Endothelial cell of umbilical vein (primary cell): Measurements from ENCODE around the gene IZUMO4. TPM values are rescaled to one million over a fixed set of nuclear protein-coding genes. Genes with fewer than 3 reads are reported as not detected.

Source experiments
- BruUV-seq: library from RNA; stranded (reverse); fragments of 400-500 nt; replicated peaks from 2 replicates; lab custom pipeline; 2021; lab: Mats Ljungman, UMichigan
- CTCF ChIA-PET: fragments of 300-600, 350-600 bp; sonication (Branson Sonifier 250); formaldehyde crosslinking; loops from one replicate; lab custom pipeline; 2021; ENCODE audit warnings: antibody characterized with exemption, inconsistent platforms; lab: Charles Lee
- POLR2A ChIA-PET: fragments of 300-600, 350-600 bp; sonication (Branson Sonifier 250); formaldehyde crosslinking; loops from one replicate; lab custom pipeline; 2021; ENCODE audit warnings: antibody characterized with exemption, inconsistent platforms; lab: Charles Lee
- DNase-seq: peaks from one replicate; pipeline ENCODE4 v3.0.0-alpha.2; 2011; ENCODE audit warnings: low read depth, low spot score
- FAIRE-seq: peaks from 2 replicates; lab custom pipeline; 2011; peaks lifted over from hg19 to GRCh38; lab: Jason Lieb, UNC
- H2AFZ ChIP-seq: 2 replicates; pipeline ENCODE4 v1.6.0; 2012; ENCODE audit warnings: low read depth, low read length, control low read depth, inconsistent platforms
- H3K27ac ChIP-seq: 2 replicates; pipeline ENCODE4 v1.5.1; 2011; ENCODE audit warnings: low read depth, mild to moderate bottlenecking, control low read depth, low read length, moderate library complexity; ENCODE audit not compliant: insufficient read depth
- H3K27me3 ChIP-seq, 2 experiments: 2 replicates each; pipeline versions ENCODE4 v1.6.0 to v1.6.1; 2011; ENCODE audit warnings: low read length in 2 of 2, mixed read lengths in 1 of 2; ENCODE audit not compliant: control insufficient read depth in 2 of 2, insufficient read depth in 2 of 2
- H3K36me3 ChIP-seq, 2 experiments: 2 replicates in 1 of 2; 3 replicates in 1 of 2; pipeline ENCODE4 v1.5.1; 2011; ENCODE audit warnings: low read length in 2 of 2, mild to moderate bottlenecking in 1 of 2, moderate library complexity in 1 of 2; ENCODE audit not compliant: control insufficient read depth in 2 of 2, insufficient read depth in 2 of 2; ENCODE audit errors: extremely low read depth in 1 of 2
- H3K4me1 ChIP-seq: 3 replicates; pipeline ENCODE4 v1.5.1; 2011; ENCODE audit warnings: mild to moderate bottlenecking, low read length; ENCODE audit not compliant: control insufficient read depth, insufficient read depth; ENCODE audit errors: extremely low read depth
- H3K4me2 ChIP-seq: 2 replicates; pipeline ENCODE4 v1.6.1; 2011; ENCODE audit warnings: low read length, control low read depth, mixed read lengths; ENCODE audit not compliant: insufficient read depth
- H3K4me3 ChIP-seq, 3 experiments: fragments of 200-600 bp in 1 of 3; sonication (generic), shearing (Covaris generic) in 1 of 3; replicated peaks in 1 of 3; 2 replicates each; pipeline ENCODE4 v1.5.1; 2011 to 2016; ENCODE audit warnings: control low read depth in 3 of 3, low read length in 3 of 3, mild to moderate bottlenecking in 2 of 3, inconsistent platforms in 1 of 3, low read depth in 1 of 3, moderate library complexity in 1 of 3; ENCODE audit not compliant: insufficient read depth in 1 of 3
- H3K79me2 ChIP-seq: 2 replicates; pipeline ENCODE4 v1.6.0; 2012; ENCODE audit warnings: low read length, inconsistent platforms; ENCODE audit not compliant: control insufficient read depth, insufficient read depth
- H3K9ac ChIP-seq: replicated peaks from 2 replicates; pipeline ENCODE3; 2011; ENCODE audit warnings: low read length, control low read depth; ENCODE audit not compliant: insufficient read depth; ENCODE audit errors: extremely low read depth
- H3K9me1 ChIP-seq: replicated peaks from 3 replicates; pipeline ENCODE4 v1.6.0; 2011; ENCODE audit warnings: mild to moderate bottlenecking, low read length; ENCODE audit not compliant: control insufficient read depth, insufficient read depth; ENCODE audit errors: extremely low read depth
- H3K9me3 ChIP-seq: replicated peaks from 2 replicates; pipeline ENCODE4 v1.5.1; 2012; ENCODE audit warnings: low read length, inconsistent platforms; ENCODE audit not compliant: control insufficient read depth, insufficient read depth
- H4K20me1 ChIP-seq: replicated peaks from 2 replicates; pipeline ENCODE3; 2011; ENCODE audit warnings: mild to moderate bottlenecking, low read length; ENCODE audit not compliant: control insufficient read depth, insufficient read depth; ENCODE audit errors: extremely low read depth
- EZH2 ChIP-seq: IDR thresholded peaks from 2 replicates; pipeline ENCODE4 v1.6.1; 2012; ENCODE audit warnings: borderline replicate concordance, low read depth, mild to moderate bottlenecking, moderate library complexity, low read length, inconsistent platforms; ENCODE audit not compliant: severe bottlenecking
- FOS ChIP-seq: IDR thresholded peaks from 2 replicates; pipeline ENCODE4 v1.6.1; 2011; ENCODE audit warnings: mild to moderate bottlenecking, low read length, moderate library complexity, borderline replicate concordance; ENCODE audit not compliant: insufficient read depth
- GATA2 ChIP-seq: IDR thresholded peaks from 2 replicates; pipeline ENCODE4 v1.7.0; 2011; ENCODE audit warnings: low read depth, mild to moderate bottlenecking, moderate library complexity, mixed read lengths, low read length; ENCODE audit not compliant: insufficient read length, insufficient read depth
- JUN ChIP-seq: IDR thresholded peaks from 2 replicates; pipeline ENCODE4 v1.6.1; 2011; ENCODE audit warnings: borderline replicate concordance, low read depth; ENCODE audit not compliant: insufficient read length, insufficient read depth
- MYC ChIP-seq: IDR thresholded peaks from one replicate; pipeline ENCODE4 v1.6.1; 2011; ENCODE audit warnings: mild to moderate bottlenecking, low read depth, low read length
- POLR2A ChIP-seq: IDR thresholded peaks from 2 replicates; pipeline ENCODE4 v1.6.1; 2012; ENCODE audit warnings: low read depth, mild to moderate bottlenecking, control low read depth, low read length
- POLR2AphosphoS5 ChIP-seq: IDR thresholded peaks from 2 replicates; pipeline ENCODE4 v1.6.1; 2012; ENCODE audit warnings: low read depth, mild to moderate bottlenecking, control low read depth, low read length, moderate library complexity; ENCODE audit not compliant: insufficient read depth
- dilution Hi-C: fragments of 300-500 bp; cut with MboI; formaldehyde crosslinking; loops from one replicate; pipeline ENCODE4 v1.15.0; 2019; ENCODE audit warnings: low sequenced_read_pairs; ENCODE audit not compliant: extremely low pct_ligation_motif_present
- intact Hi-C: fragments of 100-400 bp; cut with micrococcal nuclease; formaldehyde crosslinking; loops from one replicate; pipeline ENCODE4 v1.10.0; 2022
- polyA plus RNA-seq, 4 experiments: library from polyadenylated mRNA; depleted of rRNA in 3 of 4; stranded (reverse) in 3 of 4; unstranded in 1 of 4; fragments of >200 nt; gene quantifications; 2 replicates each; pipeline versions ENCODE4 v1.2.1 to v1.2.3, GENCODE V29; 2011 to 2012; ENCODE audit warnings: missing spikeins in 1 of 4
- total RNA-seq: library from RNA; stranded (reverse); gene quantifications from 2 replicates; pipeline ENCODE4 v1.2.3, GENCODE V29; 2021
- TF ChIP-seq, protein P1 (sequence below), 2 donors: IDR thresholded peaks; 1 replicate in 1 of 2; 2 replicates in 1 of 2; pipeline ENCODE4 v1.5.1; 2011; ENCODE audit warnings: low read length in 2 of 2, mild to moderate bottlenecking in 2 of 2, moderate library complexity in 2 of 2, control low read depth in 1 of 2, inconsistent platforms in 1 of 2, low read depth in 1 of 2; ENCODE audit not compliant: insufficient read depth in 1 of 2; ENCODE audit errors: extremely low read depth in 1 of 2
- TF ChIP-seq, protein P2 (sequence below): IDR thresholded peaks from 2 replicates; pipeline ENCODE4 v1.6.1; 2011; ENCODE audit not compliant: insufficient read depth, insufficient read length

The IZUMO4 gene
- total and polyA plus RNA-seq, 2 donors (not counting 3 experiments of a cell fraction or from before 2014, with no cell fraction given): 1.1 to 2.0 TPM

DNA sequence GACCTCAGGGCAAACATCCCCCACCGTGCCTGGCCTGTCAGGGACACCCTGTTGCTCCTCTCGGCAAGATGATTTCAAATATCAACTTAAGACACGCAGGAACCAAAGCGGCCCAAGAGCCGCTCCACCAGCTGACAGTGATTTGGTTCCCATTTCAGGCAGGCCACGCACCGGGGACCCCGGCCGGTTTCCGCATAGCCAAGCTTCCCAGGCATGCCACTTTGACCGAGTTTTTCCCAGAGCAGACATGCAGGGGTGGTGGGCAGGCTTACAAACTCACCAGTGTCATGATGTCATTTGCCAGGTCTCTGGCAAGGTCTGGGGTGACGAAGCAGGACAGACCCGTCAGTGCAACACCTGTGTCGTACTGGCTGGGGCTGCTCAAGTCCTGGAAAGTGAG, 35.5 kb downstream of the IZUMO4 start:
- DNase-seq (no peak), FAIRE-seq (no peak)
- TF ChIP-seq POLR2A (no peak), JUN (no peak), EZH2 (no peak), MYC (no peak), GATA2 (no peak), FOS (no peak), POLR2AphosphoS5 (no peak)
- TF ChIP-seq, protein P1, sequence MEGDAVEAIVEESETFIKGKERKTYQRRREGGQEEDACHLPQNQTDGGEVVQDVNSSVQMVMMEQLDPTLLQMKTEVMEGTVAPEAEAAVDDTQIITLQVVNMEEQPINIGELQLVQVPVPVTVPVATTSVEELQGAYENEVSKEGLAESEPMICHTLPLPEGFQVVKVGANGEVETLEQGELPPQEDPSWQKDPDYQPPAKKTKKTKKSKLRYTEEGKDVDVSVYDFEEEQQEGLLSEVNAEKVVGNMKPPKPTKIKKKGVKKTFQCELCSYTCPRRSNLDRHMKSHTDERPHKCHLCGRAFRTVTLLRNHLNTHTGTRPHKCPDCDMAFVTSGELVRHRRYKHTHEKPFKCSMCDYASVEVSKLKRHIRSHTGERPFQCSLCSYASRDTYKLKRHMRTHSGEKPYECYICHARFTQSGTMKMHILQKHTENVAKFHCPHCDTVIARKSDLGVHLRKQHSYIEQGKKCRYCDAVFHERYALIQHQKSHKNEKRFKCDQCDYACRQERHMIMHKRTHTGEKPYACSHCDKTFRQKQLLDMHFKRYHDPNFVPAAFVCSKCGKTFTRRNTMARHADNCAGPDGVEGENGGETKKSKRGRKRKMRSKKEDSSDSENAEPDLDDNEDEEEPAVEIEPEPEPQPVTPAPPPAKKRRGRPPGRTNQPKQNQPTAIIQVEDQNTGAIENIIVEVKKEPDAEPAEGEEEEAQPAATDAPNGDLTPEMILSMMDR (IDR thresholded peaks at IDR 0.05; ENCODE audit: extremely low read depth in 1 of 2, insufficient read depth in 1 of 2, low read depth in 1 of 2, low read length in 2 of 2): no peak
- TF ChIP-seq, protein P2, sequence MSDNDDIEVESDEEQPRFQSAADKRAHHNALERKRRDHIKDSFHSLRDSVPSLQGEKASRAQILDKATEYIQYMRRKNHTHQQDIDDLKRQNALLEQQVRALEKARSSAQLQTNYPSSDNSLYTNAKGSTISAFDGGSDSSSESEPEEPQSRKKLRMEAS: no peak
- Histone ChIP-seq H3K4me3 (no peak overlapping the region), H2AFZ (no peak overlapping the region), H3K4me2 (no peak overlapping the region), H3K9me1 (no peaks in the 10 kb centered on the region), H3K4me1 (no peaks in the 10 kb centered on the region), H3K79me2 (peaks cover 9% of the 10 kb centered on the region), H3K27me3 (no peaks in the 10 kb centered on the region), H3K9ac (no peak overlapping the region), H4K20me1 (no peaks in the 10 kb centered on the region), H3K27ac (no peak overlapping the region), H3K36me3 (peaks cover 7 to 57% of the 10 kb centered on the region in 2 experiments), H3K9me3 (no peaks in the 10 kb centered on the region)
- no TSS peak for BruUV-seq
- dilution Hi-C loops (no loop called here), intact Hi-C loops (no loop called here)
- ChIA-PET POLR2A (interaction anchor here (0.7 kb wide), 1 partner anchor 1917 kb away, joined by 3 read pairs; no protein-coding TSS in a partner anchor), CTCF (no interaction called here)
